GM18861 (cell line): ENCODE measurements around the gene NFATC2.

Source experiments
- ATAC-seq: cut with Tn5 transposase; IDR thresholded peaks from one replicate; pipeline ENCODE4 v1.9.1; 2021; ENCODE audit not compliant: unreplicated experiment

NFATC2 gene

DNA sequence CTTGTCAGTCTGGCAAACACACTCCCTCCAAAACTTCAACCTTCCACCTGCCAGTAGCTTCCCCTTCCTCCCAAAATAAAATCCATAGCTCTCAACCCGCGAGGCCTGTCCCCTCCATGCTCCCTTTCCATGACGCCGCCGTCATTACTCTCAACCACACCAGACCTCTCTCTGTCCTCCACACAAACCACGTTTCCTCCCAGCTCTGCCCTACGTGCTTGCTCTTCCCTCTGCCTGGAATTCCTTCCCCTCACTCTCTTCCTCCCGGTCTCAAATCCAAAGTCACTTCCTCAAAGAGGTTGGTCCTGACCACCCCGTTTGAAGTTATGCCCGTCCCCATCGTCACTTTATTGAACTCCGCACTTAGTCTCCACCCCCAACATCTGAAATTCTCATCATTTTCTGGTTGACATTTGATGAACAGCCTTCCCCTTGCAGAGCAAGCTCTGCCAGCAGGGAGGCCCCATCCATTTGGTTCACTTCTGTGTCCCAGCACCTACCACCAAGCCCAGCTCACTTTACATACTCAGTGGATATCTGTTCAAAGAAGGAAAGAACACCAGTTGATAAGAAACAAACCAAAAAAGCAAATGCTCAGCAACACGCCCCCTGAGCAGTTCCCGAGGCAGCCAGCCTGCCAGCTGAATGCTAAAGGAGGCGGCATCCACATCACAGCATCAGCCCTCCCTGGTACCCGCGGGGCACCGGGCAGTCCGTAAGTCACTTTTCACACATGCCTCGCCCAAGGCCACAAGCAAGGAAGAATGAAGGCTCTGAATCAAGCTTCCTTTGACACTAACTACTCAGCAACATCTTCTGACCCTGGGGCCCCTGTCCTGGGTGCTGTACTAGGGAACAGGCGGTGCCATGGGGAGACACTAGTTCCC is 125.0 kb downstream of the NFATC2 start:
- no peak for ATAC-seq

DNA sequence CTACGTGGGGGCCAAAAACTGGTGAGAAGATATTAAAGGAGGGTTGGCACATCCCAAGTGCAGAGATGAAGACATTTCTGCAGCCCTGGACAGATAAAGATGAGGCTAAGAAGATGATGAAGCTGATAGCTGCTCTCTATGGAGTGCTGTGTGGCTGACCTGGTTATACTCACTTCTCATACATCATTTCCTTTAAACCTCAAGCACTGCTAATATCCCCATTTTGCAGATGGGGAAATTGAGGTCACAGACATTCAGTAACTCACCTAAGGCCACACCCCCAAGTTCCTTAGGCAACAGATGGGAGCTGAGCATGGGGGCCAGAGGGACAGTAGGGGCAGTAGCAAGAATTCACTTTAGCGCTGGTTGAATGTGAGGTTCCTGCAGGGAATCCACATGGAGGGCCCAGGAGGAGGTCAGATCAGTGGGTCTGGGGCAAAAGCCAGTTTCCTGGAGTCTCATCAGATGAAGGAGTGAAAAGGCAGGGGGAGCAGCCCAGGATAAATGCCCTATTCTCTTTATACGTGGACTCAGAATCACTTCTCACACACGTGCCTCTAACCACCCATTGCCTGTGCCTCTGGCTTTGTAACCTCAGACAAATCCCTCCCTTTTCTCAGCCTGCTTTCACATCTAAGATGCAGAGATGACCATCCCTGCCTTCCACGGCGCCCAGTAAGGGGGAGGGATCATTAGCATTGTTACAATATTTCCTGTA is 125.8 kb downstream of the NFATC2 start:
- no peak for ATAC-seq

DNA sequence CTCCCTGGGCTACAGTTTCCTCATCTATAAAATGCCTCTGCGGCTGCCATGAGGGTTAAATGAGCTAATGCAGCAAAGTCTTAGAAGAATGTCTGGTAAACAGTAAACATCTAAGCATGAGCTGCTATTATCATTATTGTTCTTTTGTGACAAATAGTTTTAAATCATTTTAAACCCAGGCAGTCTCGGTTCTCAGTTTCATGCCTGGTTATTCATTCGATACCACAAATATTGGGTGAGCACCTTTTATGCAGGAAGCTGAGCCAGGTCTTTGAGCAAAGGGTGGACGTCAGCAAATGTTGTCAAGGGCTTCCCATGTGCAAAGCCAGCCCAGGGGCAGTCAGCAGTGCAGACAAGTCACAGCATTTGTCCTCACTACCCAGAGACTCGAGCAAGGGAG is 128.7 kb downstream of the NFATC2 start:
- ATAC-seq = no peak

DNA sequence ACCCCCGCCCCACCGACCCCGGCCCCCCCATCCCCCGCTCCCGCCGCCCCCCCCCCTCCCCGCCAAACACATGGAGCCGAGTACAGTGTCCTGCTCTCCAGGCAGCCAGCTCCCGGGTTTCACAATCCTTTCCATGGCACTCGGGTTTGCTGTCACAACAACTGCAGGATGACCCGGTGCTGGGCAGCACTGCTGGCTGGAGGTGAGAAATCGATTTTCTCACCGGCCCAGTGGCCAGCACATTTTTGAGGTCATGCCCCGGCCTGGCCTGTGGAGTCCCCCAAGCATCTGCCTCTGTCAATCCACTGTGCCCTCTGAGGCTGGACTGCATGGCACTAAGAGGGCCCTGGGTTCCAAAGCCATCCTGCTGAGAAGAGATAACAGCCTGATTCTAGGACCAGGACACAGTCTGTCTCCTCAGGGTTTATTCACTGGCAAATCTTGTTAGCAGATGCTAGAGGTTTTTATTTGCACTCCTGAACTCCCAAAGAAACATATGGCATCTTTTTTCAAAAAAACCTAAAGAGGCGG is 129.5 kb downstream of the NFATC2 start:
- no peak for ATAC-seq

DNA sequence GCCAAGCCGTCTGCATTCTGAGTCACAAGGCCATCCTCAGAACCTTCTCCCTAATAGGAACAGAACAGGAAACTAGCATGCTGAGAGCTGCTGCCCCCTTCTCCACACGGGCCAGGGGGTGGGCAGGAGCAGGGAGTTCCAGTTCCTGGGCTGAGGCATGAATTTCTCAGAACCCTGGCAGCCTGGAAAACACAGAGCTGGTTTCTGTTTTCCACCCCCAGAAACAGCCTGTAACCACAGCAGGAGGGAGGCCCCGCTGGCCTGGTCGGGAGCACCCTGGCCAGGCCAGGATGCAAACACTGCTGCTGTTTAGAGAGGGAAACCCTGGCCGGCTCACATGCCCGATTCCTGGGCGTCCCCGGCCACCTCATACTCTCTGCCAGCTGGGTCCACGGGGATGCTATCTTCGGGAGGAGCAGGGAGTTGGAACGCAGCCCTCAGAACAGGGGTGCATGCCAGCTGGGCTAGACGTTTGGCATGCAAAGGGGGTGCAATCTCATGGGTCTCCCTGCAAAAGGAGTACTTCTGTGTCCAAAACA is 130.1 kb downstream of the NFATC2 start:
- ATAC-seq = no peak

DNA sequence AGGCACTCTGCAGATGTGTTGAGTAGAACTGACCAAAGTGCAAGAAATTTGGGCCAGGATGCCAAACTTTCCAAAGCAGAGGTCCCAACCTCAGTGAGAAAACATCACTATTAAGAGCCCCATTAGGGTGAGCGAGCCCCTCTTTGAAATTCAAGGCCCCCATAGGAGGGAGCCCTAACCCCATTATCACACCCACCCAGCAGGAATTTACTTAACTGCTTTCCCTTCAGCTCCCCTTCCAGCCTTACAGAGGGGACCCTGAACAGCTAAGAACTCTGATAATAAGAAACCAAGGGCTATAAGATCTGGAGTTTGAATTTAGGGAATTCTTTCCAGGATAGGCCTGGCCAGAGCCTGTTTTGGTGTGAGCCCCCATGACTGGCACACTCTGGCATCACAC is 130.6 kb downstream of the NFATC2 start:
- no peak for ATAC-seq

DNA sequence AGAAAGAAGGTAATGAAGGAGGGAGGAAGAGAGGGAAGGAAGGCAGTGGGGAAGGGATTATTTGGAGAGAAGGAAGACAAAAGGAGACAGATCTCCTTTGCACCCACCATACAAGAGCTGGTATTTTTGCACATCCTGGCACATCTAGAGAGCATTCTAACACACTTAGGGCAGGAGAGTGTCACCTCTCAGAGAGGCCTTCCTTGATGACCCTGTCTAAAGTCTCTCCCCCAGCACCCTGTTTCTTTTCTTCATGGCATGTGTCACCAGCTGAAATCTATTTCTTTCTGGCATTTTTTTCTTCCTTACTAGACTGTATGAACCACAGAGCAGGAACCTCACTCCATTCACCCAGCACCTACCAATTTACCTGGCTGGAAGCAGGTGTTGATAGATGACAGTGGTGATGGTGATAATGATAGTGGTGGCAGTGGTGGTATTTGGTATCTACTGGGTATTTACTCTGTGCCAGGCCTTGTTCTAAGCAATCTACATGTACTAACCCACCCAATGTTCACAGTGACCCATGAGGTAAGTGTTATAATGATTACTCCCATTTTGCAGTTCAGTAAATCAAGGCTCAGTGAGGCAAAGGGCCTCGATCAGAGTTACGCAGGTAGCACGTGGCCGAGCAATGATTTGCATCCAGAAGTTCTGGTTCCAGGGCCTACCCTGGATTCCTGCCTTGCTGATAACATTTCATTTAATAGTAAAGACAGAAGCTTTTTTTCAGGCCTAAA is 131.8 kb downstream of the NFATC2 start:
- ATAC-seq = no peak

DNA sequence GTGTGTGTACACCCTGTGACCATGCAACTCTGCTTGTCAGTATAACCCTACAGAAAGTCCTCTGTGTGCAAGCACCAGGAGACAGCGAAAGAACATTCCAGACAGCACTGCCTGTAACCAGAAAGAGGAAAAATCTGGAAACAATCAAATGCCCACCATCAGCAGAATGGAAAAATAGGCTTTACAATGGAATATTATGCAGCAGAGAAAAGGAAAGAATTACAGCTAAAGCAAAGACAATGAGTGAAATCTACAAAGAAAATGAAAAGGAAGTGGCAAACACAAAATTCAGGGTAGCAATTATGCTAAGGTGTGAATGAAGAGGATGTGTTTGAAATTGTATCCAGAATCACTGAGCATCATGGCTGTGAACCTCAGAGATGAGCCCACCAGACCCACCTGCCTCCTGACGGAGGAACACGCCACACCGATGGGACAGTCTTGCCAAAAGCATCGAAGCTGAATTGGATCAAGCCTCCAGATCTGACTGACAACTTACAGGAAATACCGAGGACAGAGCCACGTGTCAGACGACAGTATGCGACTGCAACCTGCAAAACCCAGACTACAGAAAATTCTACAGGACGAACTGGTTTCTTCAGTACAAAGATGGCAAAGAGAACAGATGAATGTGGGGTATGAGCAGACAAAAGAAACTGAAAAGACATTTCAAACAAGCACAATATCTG is 133.2 kb downstream of the NFATC2 start:
- no peak for ATAC-seq

DNA sequence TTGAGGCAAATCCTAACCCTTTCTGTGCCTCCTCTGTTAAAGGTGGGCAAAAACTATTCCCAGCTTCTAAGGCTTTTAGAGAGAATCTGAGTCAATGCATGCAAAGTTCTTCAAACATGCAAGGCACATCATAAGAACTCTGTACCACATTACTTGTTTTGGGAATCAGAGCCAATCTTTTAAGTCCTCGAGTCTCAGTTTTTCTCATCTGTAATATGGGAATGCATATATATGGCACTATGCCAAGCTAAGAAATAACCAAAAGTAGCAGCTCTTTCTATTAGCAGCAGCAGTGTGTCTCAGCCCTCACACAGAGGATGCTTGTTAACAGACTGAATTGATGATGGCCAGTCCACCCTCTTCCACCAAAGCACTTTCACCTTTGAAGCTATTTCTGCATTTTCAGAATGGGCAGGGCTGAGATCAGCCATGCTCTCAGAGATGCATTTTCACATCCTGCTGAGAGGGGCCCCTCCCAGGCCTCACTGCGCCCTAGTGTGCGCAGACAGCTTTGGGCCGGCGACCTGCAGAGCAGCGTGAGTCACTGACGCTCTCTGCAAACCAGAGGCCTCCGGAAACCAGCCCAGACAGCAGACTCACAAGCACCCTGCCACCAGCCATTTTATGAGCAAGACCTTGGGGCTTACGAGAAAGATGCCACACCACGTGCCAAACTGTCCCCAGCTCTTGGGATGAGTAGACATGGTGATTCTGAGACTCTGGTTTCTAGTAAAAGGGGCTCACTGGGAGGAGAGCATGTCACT is 138.0 kb downstream of the NFATC2 start:
- peak; percentile 79 for ATAC-seq

DNA sequence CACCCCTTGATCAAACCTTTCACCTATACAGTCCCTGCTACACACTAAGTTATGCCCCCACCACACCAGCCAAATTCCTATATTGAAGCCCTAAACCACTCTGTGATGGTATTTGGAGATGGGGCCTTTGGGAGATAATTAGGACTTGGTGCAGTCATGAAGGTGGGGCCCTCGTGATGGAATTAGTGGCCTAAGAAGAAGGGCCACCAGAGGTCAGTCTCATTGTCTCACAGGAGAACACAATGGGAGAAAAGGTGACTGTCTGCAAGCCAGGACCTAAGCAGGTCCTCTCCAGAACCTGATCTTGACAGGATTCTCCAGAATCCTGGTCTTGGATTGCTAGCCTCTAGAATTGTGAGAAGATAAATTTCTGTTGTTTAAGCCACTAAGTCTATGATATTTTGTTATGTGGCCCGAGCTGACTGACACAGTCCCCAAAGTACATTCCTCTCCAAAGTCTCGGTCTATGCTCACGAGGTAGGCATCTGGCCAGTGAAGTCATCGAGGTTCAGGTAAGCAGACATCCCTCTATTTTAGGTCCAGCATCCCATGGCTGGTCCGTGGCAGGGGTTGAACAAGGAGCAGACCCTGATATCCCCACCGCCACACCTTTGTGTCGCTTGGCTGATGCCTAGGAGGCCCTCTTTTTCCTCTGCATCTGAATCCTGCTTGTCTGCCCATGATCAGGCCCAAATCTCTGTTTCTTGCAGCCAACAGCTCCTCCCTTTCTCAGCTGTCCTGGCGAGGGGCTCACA is 138.9 kb downstream of the NFATC2 start:
- no peak for ATAC-seq

DNA sequence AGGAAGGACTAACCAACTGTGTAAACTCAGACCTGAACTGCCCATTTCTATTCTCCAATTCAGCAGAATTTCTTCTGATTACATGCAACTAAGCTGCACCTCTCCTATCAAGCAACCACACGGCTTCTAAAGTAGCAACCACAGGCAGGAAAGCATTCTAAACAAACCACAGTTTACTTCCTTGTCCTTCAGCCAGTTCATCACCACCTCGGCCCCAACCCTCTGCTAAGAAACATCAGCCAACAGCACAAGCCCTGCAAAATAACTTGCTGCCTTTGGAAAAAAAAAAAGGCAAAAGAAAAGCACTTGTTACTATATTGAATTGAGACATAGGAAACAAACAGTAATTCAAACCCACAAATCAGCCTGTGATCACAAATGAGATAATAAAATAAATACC is 140.3 kb downstream of the NFATC2 start:
- ATAC-seq = no peak

DNA sequence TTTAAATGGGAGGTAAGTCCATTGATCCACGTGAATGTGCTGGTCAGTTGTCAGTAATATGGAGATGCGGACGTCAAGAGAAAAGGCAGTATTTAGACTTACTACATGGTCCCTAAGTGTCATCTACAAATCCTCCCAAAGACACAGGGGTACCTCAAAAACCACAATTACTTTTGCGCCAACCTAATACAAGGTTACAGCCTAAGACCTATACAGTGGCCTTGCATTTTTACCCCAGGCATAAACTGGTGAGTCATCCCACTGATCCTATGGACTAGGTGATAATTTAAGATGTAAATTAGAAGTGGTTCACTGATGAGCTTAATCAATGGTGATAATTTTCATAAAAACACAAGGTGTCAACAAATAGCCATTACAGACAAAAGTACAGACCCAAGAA is 141.0 kb downstream of the NFATC2 start:
- ATAC-seq = no peak

DNA sequence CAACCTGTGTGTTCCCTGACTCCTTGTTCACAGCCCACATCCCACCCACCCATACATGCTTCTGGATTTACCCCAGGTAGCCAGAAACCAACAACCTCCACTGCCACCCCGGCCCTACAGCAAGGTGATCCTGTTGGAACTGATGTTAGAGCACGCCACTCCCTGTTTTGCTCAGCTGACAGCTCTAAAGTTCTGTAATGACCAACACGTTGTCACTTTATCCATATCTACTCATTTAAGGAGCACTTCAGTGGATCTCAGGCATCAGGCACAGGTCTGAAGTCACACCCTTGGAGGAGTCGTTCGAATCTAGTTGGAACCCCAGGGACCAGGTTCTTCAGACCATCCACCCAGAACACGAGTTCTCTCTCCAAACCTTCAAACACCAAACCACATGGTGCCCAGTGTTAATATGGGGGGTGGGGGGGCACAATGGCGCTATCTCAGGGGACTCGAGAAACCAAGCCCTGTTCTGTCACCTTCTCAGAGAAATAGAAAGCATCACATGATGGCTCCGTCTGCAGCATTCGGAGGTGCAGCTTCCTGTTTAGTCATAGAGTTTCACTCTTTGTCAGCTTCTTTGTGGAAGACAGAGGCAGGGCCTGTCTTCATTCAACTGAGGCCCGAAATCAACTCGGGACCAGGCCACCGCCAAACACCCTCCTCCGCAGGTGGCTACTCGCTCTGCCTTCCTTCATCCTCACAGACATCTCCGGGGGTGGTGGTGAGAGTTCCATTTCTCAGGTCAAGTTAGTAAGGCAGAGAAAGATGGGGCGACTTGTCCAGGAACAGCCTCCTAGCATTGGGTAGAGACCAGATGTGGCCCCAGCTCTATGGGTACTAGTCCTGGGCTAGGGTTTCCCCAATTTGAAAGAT is 142.2 kb downstream of the NFATC2 start:
- ATAC-seq = peak; percentile 50

DNA sequence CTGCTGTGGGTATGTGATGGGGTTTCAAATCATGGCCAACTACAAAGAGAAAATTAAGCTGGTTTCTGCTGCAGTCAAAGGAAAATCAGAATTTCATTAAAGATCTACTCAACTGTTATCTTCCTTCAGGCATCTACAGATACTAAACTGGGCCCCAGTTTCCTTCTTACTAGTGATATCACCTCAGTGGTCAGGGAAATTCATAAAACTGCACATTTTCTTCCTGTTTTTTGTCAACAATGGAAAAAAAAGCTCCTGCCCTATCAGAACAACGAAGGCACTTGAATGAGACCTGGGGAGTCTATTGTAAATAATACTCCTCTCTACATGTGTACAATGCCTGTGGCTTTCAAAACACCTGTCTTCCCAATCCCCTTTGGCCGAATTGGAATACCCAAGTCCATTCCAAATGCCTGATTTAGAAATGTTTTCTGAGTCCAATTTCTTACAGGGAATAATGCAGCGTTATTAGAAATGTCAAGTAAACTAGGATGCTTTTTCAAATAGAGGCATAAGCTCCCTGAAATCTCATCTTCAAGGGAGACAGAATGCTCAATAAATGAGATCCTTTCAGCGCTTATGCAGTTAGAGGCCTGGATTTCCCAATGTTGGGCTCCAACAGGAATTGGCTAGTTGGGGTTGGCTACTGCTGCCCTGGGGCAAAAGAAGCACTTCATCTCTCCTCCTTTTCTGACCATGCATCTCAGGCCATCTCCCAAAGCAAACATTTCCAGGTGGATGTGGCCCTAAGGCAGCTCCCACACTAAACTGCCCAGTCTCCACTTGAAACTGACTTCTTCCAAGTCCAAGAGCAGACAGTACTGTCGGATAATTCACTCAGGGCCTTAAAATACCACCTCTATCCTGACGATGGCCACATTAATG is 143.3 kb downstream of the NFATC2 start:
- no peak for ATAC-seq

DNA sequence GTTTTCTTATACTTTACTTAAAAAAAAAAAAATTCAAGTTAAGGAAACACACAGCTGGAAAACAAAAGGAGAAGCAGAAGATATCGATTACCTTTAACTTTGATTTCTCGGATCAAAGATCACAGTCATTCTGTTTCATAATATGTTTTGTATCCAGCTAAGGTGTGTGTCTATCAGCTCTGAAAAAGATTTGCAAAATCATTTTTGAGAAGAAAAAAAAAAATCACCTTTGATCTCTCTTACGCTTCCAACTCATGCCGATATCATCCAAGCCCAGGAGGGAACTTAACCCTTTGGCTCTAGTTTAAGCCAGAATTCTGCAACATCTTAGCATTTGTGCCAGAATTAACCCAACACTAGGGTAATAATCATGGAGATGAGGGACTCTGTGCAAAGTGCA is 144.0 kb downstream of the NFATC2 start:
- ATAC-seq = no peak

DNA sequence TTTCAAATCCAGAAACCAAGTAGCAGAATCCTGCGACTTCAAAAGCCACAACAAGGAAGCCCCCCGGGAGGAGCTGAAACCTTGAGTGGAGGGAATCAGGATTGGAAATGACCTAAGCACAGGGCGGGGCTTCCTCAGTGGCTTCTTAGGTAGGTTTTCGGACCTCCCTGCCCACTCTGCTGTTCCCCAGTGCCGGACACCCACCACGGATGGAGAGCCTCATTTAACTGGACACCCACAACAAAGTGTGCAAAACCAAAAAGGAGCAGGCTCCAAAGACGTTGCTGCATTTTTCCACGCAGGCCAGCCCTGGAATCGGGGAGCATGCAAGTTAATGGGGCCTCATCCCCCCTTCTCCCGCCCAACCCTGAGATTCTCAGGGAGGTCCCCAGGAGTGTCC is 144.4 kb downstream of the NFATC2 start:
- no peak for ATAC-seq

DNA sequence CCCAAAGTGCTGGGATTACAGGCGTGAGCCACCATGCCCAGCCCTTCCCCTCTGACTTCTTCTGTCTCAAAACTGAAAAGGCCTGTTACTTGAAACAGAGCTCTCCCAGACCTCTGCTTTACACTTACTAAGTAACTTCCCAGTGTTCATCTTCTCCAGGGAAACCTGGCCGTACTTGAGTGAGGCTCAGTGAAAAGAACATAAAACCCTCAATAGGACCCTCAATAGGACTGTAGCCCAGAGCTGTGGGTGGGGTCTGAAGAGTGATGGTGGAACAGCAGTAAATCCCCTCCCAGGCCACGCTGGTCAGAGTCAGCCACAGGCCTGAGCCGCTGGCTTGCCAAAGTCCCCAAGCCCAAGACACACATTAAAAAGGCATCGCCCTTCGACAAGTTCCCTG is 145.4 kb downstream of the NFATC2 start:
- no peak for ATAC-seq
